ENCODE results near the gene TMEM156. TPM values are rescaled to one million over a fixed set of nuclear protein-coding genes. Genes with fewer than 3 reads are reported as not detected.

TMEM156 gene
- total and polyA plus RNA-seq, 10 of the 15 experiments (the other 5 are each of a cell fraction or from before 2014, with no cell fraction given) = 20.8 to 48.3 (median 32.7) TPM

- TF ChIP-seq ZZZ3 (IDR thresholded peaks at IDR 0.05; ENCODE audit: control insufficient read depth, insufficient read length, low read depth) = no peak
- no peak for TF ChIP-seq CHD4 (IDR thresholded peaks at IDR 0.05)
- no peak for TF ChIP-seq BCLAF1 (IDR thresholded peaks at IDR 0.05)
- TF ChIP-seq MTA2 (IDR thresholded peaks at IDR 0.05; ENCODE audit: low read depth) = no peak
- TF ChIP-seq BACH1 (IDR thresholded peaks at IDR 0.05; ENCODE audit: borderline replicate concordance) = no peak; the same call in 1 of the 2 replicates
- TF ChIP-seq CREM (IDR thresholded peaks at IDR 0.05; ENCODE audit: low read depth) = no peak
- TF ChIP-seq NFYA (IDR thresholded peaks at IDR 0.05; ENCODE audit: borderline replicate concordance, low read depth, low read length) = no peak
- no peak for TF ChIP-seq NR2C1 (IDR thresholded peaks at IDR 0.05)
- no peak for TF ChIP-seq NFYB (IDR thresholded peaks at IDR 0.05; ENCODE audit: insufficient read depth, low read depth, low read length)
- TF ChIP-seq ATF7 (IDR thresholded peaks at IDR 0.05; ENCODE audit: low read depth) = no peak
- TF ChIP-seq ZNF24 (IDR thresholded peaks at IDR 0.05) = no peak
These were observed 6.6 kb downstream of the TMEM156 start (continued) for GRCh38 chr4:39025552-39026085.

Data from GM12878 (cell line).